Measurements from ENCODE around the gene SHH. TPM values are rescaled to one million over a fixed set of nuclear protein-coding genes. Genes with fewer than 3 reads are reported as not detected.

Gene SHH
- total RNA-seq, 2 experiments from 2014 or later, result not detected

- Mint-ChIP-seq H3K9me3 (no peaks in the 10 kb centered on the region), H3K4me1 (peaks cover 3% of the 10 kb centered on the region), H3K27me3 (peaks cover 12% of the 10 kb centered on the region), H3K4me3 (no peak overlapping the region), H3K36me3 (no peaks in the 10 kb centered on the region), H3K27ac (no peak overlapping the region)
- POLR2A ChIA-PET, result no interaction called here
- ATAC-seq (ENCODE audit: low read depth) (no peak), DNase-seq (no peak)
Measured at GRCh38 chr7:155793720-155794119, 18.5 kb downstream of the SHH start.

GRCh38 chr7:155792999-155793560, 19.2 kb downstream of the SHH start:
- ATAC-seq (ENCODE audit: low read depth) (no peak), DNase-seq (no peak)
- Mint-ChIP-seq H3K4me1 (no peaks in the 10 kb centered on the region), H3K27ac (no peak overlapping the region), H3K9me3 (no peaks in the 10 kb centered on the region), H3K4me3 (no peak overlapping the region), H3K27me3 (peaks cover 6% of the 10 kb centered on the region), H3K36me3 (no peaks in the 10 kb centered on the region)
- POLR2A ChIA-PET, result no interaction called here

GRCh38 chr7:155792315-155792960, 19.8 kb downstream of the SHH start:
- Mint-ChIP-seq H3K9me3 (no peaks in the 10 kb centered on the region), H3K4me1 (peaks cover 2% of the 10 kb centered on the region), H3K27me3 (peaks cover 11% of the 10 kb centered on the region), H3K36me3 (no peaks in the 10 kb centered on the region), H3K27ac (no peak overlapping the region), H3K4me3 (no peak overlapping the region)
- POLR2A ChIA-PET, result no interaction called here
- ATAC-seq (ENCODE audit: low read depth) (no peak), DNase-seq (no peak)

GRCh38 chr7:155791836-155792235, 20.4 kb downstream of the SHH start:
- ATAC-seq (ENCODE audit: low read depth) (no peak), DNase-seq (no peak)
- no peaks in the 10 kb centered on the region for H3K36me3 Mint-ChIP-seq
- H3K9me3 Mint-ChIP-seq, result no peaks in the 10 kb centered on the region
- POLR2A ChIA-PET, result no interaction called here
- H3K4me1 Mint-ChIP-seq, result peaks cover 2% of the 10 kb centered on the region
- H3K4me3 Mint-ChIP-seq, result no peak overlapping the region
- no peak overlapping the region for H3K27ac Mint-ChIP-seq
- H3K27me3 Mint-ChIP-seq, result peaks cover 11% of the 10 kb centered on the region

GRCh38 chr7:155791214-155791737, 21.0 kb downstream of the SHH start:
- Mint-ChIP-seq H3K4me1 (peaks cover 2% of the 10 kb centered on the region), H3K27ac (no peak overlapping the region), H3K27me3 (peaks cover 15% of the 10 kb centered on the region), H3K9me3 (no peaks in the 10 kb centered on the region), H3K36me3 (no peaks in the 10 kb centered on the region), H3K4me3 (no peak overlapping the region)
- POLR2A ChIA-PET, result no interaction called here
- no peak for DNase-seq
- no peak for ATAC-seq (ENCODE audit: low read depth)

GRCh38 chr7:155790666-155791065, 21.6 kb downstream of the SHH start:
- peaks cover 2% of the 10 kb centered on the region for H3K4me1 Mint-ChIP-seq
- peaks cover 17% of the 10 kb centered on the region for H3K27me3 Mint-ChIP-seq
- DNase-seq (no peak), ATAC-seq (ENCODE audit: low read depth) (no peak)
- no peak overlapping the region for H3K27ac Mint-ChIP-seq
- POLR2A ChIA-PET, result no interaction called here
- H3K36me3 Mint-ChIP-seq, result no peaks in the 10 kb centered on the region
- no peak overlapping the region for H3K4me3 Mint-ChIP-seq
- H3K9me3 Mint-ChIP-seq, result no peaks in the 10 kb centered on the region

- H3K27ac Mint-ChIP-seq, result no peak overlapping the region
- H3K4me1 Mint-ChIP-seq, result peaks cover 2% of the 10 kb centered on the region
- ATAC-seq (ENCODE audit: low read depth) (no peak), DNase-seq (no peak)
- no peaks in the 10 kb centered on the region for H3K36me3 Mint-ChIP-seq
- H3K27me3 Mint-ChIP-seq, result peaks cover 12% of the 10 kb centered on the region
- H3K4me3 Mint-ChIP-seq, result no peak overlapping the region
- H3K9me3 Mint-ChIP-seq, result no peaks in the 10 kb centered on the region
- POLR2A ChIA-PET, result no interaction called here
Measured at GRCh38 chr7:155789001-155789725, 23.1 kb downstream of the SHH start.

GRCh38 chr7:155788616-155789000, 23.7 kb downstream of the SHH start:
- ATAC-seq (ENCODE audit: low read depth) (no peak), DNase-seq (no peak)
- Mint-ChIP-seq H3K27ac (no peak overlapping the region), H3K27me3 (peaks cover 12% of the 10 kb centered on the region), H3K4me1 (peaks cover 2% of the 10 kb centered on the region), H3K4me3 (no peak overlapping the region), H3K36me3 (no peaks in the 10 kb centered on the region), H3K9me3 (no peaks in the 10 kb centered on the region)
- POLR2A ChIA-PET, result no interaction called here

- Mint-ChIP-seq H3K27me3 (peaks cover 12% of the 10 kb centered on the region), H3K27ac (no peak overlapping the region), H3K4me3 (peak overlapping the region; percentile 41), H3K4me1 (peaks cover 2% of the 10 kb centered on the region), H3K9me3 (no peaks in the 10 kb centered on the region), H3K36me3 (peaks cover 4% of the 10 kb centered on the region)
- ATAC-seq (ENCODE audit: low read depth) (peak; percentile 32), DNase-seq (peak; percentile 34)
- POLR2A ChIA-PET, result no interaction called here
Measured at GRCh38 chr7:155787171-155787851, 25.0 kb downstream of the SHH start.

GRCh38 chr7:155786491-155786890, 25.8 kb downstream of the SHH start:
- H3K27ac Mint-ChIP-seq, result no peak overlapping the region
- peaks cover 12% of the 10 kb centered on the region for H3K27me3 Mint-ChIP-seq
- DNase-seq (no peak), ATAC-seq (ENCODE audit: low read depth) (no peak)
- H3K4me1 Mint-ChIP-seq, result peaks cover 2% of the 10 kb centered on the region
- POLR2A ChIA-PET, result no interaction called here
- H3K9me3 Mint-ChIP-seq, result no peaks in the 10 kb centered on the region
- H3K36me3 Mint-ChIP-seq, result peaks cover 4% of the 10 kb centered on the region
- no peak overlapping the region for H3K4me3 Mint-ChIP-seq

GRCh38 chr7:155785536-155785935, 26.7 kb downstream of the SHH start:
- POLR2A ChIA-PET, result no interaction called here
- ATAC-seq (ENCODE audit: low read depth) (no peak), DNase-seq (no peak)
- no peak overlapping the region for H3K4me3 Mint-ChIP-seq
- H3K27me3 Mint-ChIP-seq, result peaks cover 12% of the 10 kb centered on the region
- H3K27ac Mint-ChIP-seq, result no peak overlapping the region
- H3K9me3 Mint-ChIP-seq, result no peaks in the 10 kb centered on the region
- peaks cover 6% of the 10 kb centered on the region for H3K36me3 Mint-ChIP-seq
- peaks cover 2% of the 10 kb centered on the region for H3K4me1 Mint-ChIP-seq

GRCh38 chr7:155782466-155782865, 29.8 kb downstream of the SHH start:
- H3K27ac Mint-ChIP-seq, result no peak overlapping the region
- no peak overlapping the region for H3K4me3 Mint-ChIP-seq
- POLR2A ChIA-PET, result no interaction called here

GRCh38 chr7:155781433-155781832, 30.8 kb downstream of the SHH start:
- Mint-ChIP-seq H3K27ac (no peak overlapping the region), H3K9me3 (no peaks in the 10 kb centered on the region), H3K36me3 (peaks cover 9% of the 10 kb centered on the region), H3K4me1 (no peaks in the 10 kb centered on the region), H3K4me3 (no peak overlapping the region), H3K27me3 (peaks cover 4% of the 10 kb centered on the region)
- no peak for DNase-seq
- POLR2A ChIA-PET, result no interaction called here
- ATAC-seq (ENCODE audit: low read depth), result no peak

More at GRCh38 chr7:155782466-155782865, 29.8 kb downstream of the SHH start:
- no peaks in the 10 kb centered on the region for H3K4me1 Mint-ChIP-seq
- ATAC-seq (ENCODE audit: low read depth), result no peak
- peaks cover 6% of the 10 kb centered on the region for H3K27me3 Mint-ChIP-seq
- H3K36me3 Mint-ChIP-seq, result peaks cover 9% of the 10 kb centered on the region
- no peaks in the 10 kb centered on the region for H3K9me3 Mint-ChIP-seq
- no peak for DNase-seq
